Neural cell (in vitro differentiated cells): ENCODE measurements around the gene MAN1B1. TPM values are rescaled to one million over a fixed set of nuclear protein-coding genes. Genes with fewer than 3 reads are reported as not detected.

Experiments
- H2AFZ ChIP-seq: fragments of 200-600, 300-800 bp; sonication (generic), shearing (Covaris generic); 2 replicates; pipeline ENCODE4 v1.6.0; 2014; ENCODE audit warnings: low read depth, mild to moderate bottlenecking, antibody characterized with exemption, low read length, moderate library complexity
- H3F3A ChIP-seq: fragments of 200-600 bp; shearing (Covaris generic); 2 replicates; pipeline ENCODE4 v1.6.1; 2016; ENCODE audit warnings: mild to moderate bottlenecking, moderate library complexity, mixed read lengths, antibody characterized with exemption, low read length; ENCODE audit not compliant: insufficient read depth, poor library complexity, severe bottlenecking
- H3K27ac ChIP-seq: fragments of 200-600, 300-800 bp; sonication (generic), shearing (Covaris generic); 2 replicates; pipeline ENCODE4 v1.5.1; 2014; ENCODE audit warnings: mild to moderate bottlenecking, low read length, moderate library complexity
- H3K27me3 ChIP-seq: fragments of 300-800, 200-600 bp; sonication (generic), shearing (Covaris generic); 2 replicates; pipeline ENCODE4 v1.6.0; 2014; ENCODE audit warnings: mild to moderate bottlenecking, low read depth, low read length, moderate library complexity; ENCODE audit not compliant: insufficient read depth
- H3K36me3 ChIP-seq: fragments of 300-800, 200-600 bp; sonication (generic), shearing (Covaris generic); 2 replicates; pipeline ENCODE4 v1.5.1; 2014; ENCODE audit warnings: mild to moderate bottlenecking, antibody characterized with exemption, low read length, moderate library complexity; ENCODE audit not compliant: insufficient read depth
- H3K4me2 ChIP-seq: fragments of 300-800, 200-600 bp; sonication (generic), shearing (Covaris generic); 2 replicates; pipeline ENCODE4 v1.6.0; 2014; ENCODE audit warnings: mild to moderate bottlenecking, low read length
- H3K4me3 ChIP-seq: fragments of 300-800, 200-600 bp; sonication (generic), shearing (Covaris generic); 2 replicates; pipeline ENCODE4 v1.5.1; 2014; ENCODE audit warnings: mild to moderate bottlenecking, low read length, moderate library complexity
- H3K79me2 ChIP-seq: fragments of 200-600 bp; shearing (Covaris generic); replicated peaks from 2 replicates; pipeline ENCODE4 v1.6.0; 2014; ENCODE audit warnings: mild to moderate bottlenecking, low read length, moderate library complexity; ENCODE audit not compliant: insufficient read depth
- H3K9ac ChIP-seq: fragments of 300-800, 200-600 bp; sonication (generic), shearing (Covaris generic); 2 replicates; pipeline ENCODE4 v1.6.1; 2016; ENCODE audit warnings: mild to moderate bottlenecking, low read length, mixed read lengths
- H3K9me2 ChIP-seq: fragments of 200-600 bp; shearing (Covaris generic); 2 replicates; pipeline ENCODE4 v1.6.1; 2016; ENCODE audit warnings: mild to moderate bottlenecking, low read length, mixed read lengths; ENCODE audit not compliant: insufficient read depth
- H3K9me3 ChIP-seq: fragments of 200-600, 300-800 bp; sonication (generic), shearing (Covaris generic); 2 replicates; pipeline ENCODE4 v1.6.1; 2016; ENCODE audit warnings: mild to moderate bottlenecking, mixed run types, low read length, moderate library complexity, mixed read lengths
- H4K20me1 ChIP-seq: fragments of 200-600 bp; shearing (Covaris generic); 2 replicates; pipeline ENCODE4 v1.6.1; 2016; ENCODE audit warnings: mild to moderate bottlenecking, mixed run types; ENCODE audit not compliant: insufficient read depth
- CTCF ChIP-seq: fragments of 450-650 bp; IDR thresholded peaks from 2 replicates; pipeline ENCODE4 v1.5.1; 2014; ENCODE audit warnings: antibody characterized with exemption, mild to moderate bottlenecking, moderate library complexity; ENCODE audit not compliant: poor library complexity, severe bottlenecking
- EP300 ChIP-seq: fragments of 450-650 bp; conservative IDR thresholded peaks from 2 replicates; pipeline ENCODE4 v1.6.1; 2014; ENCODE audit warnings: antibody characterized with exemption, mild to moderate bottlenecking, moderate library complexity; ENCODE audit not compliant: poor library complexity, severe bottlenecking
- EZH2 ChIP-seq: fragments of 200-600, 300-800 bp; shearing (Covaris generic), sonication (generic); IDR thresholded peaks from 2 replicates; pipeline ENCODE4 v1.6.1; 2014; ENCODE audit warnings: antibody characterized with exemption, low read length, borderline replicate concordance, mild to moderate bottlenecking; ENCODE audit not compliant: insufficient read depth, poor library complexity, severe bottlenecking
- MXI1 ChIP-seq: fragments of 450-650 bp; conservative IDR thresholded peaks from 2 replicates; pipeline ENCODE4 v1.6.1; 2014; ENCODE audit warnings: antibody characterized with exemption, mild to moderate bottlenecking; ENCODE audit not compliant: poor library complexity, severe bottlenecking
- POLR2AphosphoS5 ChIP-seq: IDR thresholded peaks from 2 replicates; pipeline ENCODE4 v1.6.1; 2012
- RAD21 ChIP-seq: fragments of 450-650 bp; conservative IDR thresholded peaks from 2 replicates; pipeline ENCODE4 v1.6.1; 2014; ENCODE audit warnings: antibody characterized with exemption, mild to moderate bottlenecking, moderate library complexity
- REST ChIP-seq: IDR thresholded peaks from 2 replicates; pipeline ENCODE4 v1.6.1; 2012; ENCODE audit warnings: borderline replicate concordance
- SMC3 ChIP-seq: fragments of 450-650 bp; conservative IDR thresholded peaks from 2 replicates; pipeline ENCODE4 v1.6.1; 2014; ENCODE audit warnings: antibody characterized with exemption, mild to moderate bottlenecking, moderate library complexity; ENCODE audit not compliant: poor library complexity
- TAF1 ChIP-seq: IDR thresholded peaks from 2 replicates; pipeline ENCODE4 v1.6.1; 2012; ENCODE audit warnings: low read depth
- polyA plus RNA-seq: library from polyadenylated mRNA; depleted of rRNA; stranded (reverse); fragments of >200 nt; gene quantifications from 2 replicates; pipeline ENCODE4 v1.2.3, GENCODE V29; 2014

Gene MAN1B1
- polyA plus RNA-seq, 1 donor from 2014 or later, result 72.0 TPM

- Histone ChIP-seq H3K9me3 (no peaks in the 10 kb centered on the region), H2AFZ (no peak overlapping the region), H3K9ac (no peak overlapping the region), H3K27me3 (no peaks in the 10 kb centered on the region), H3K4me3 (no peak overlapping the region), H3K4me2 (no peak overlapping the region), H3K79me2 (no peaks in the 10 kb centered on the region), H3F3A (no peaks in the 10 kb centered on the region), H3K27ac (no peak overlapping the region), H4K20me1 (no peaks in the 10 kb centered on the region), H3K36me3 (no peaks in the 10 kb centered on the region), H3K9me2 (no peaks in the 10 kb centered on the region)
- TF ChIP-seq EP300 (no peak), RAD21 (no peak), POLR2AphosphoS5 (no peak), SMC3 (no peak), TAF1 (no peak), REST (no peak), EZH2 (no peak), CTCF (no peak), MXI1 (no peak)
Measured at GRCh38 chr9:137063311-137064026, 23.3 kb upstream of the MAN1B1 start.

- Histone ChIP-seq H4K20me1 (no peaks in the 10 kb centered on the region), H3K79me2 (no peaks in the 10 kb centered on the region), H3K9ac (no peak overlapping the region), H3K9me3 (no peaks in the 10 kb centered on the region), H3K4me3 (no peak overlapping the region), H3K27ac (no peak overlapping the region), H3K4me2 (no peak overlapping the region), H2AFZ (no peak overlapping the region), H3K36me3 (no peaks in the 10 kb centered on the region), H3K9me2 (no peaks in the 10 kb centered on the region), H3F3A (no peaks in the 10 kb centered on the region), H3K27me3 (peaks cover 5% of the 10 kb centered on the region)
- TF ChIP-seq SMC3 (peak; percentile 85), RAD21 (peak; percentile 69), CTCF (peak; percentile 88), POLR2AphosphoS5 (no peak)
Measured at GRCh38 chr9:137064027-137064879, 22.5 kb upstream of the MAN1B1 start.
